Limb (tissue), 2 donors: Measurements from ENCODE around the gene PRR15L.

ENCODE experiments used
- DNase-seq, 2 donors: peaks; one replicate each; pipeline ENCODE4 v3.0.0-alpha.2; 2016; ENCODE audit errors: extremely low spot score in 2 of 2

PRR15L gene

DNA sequence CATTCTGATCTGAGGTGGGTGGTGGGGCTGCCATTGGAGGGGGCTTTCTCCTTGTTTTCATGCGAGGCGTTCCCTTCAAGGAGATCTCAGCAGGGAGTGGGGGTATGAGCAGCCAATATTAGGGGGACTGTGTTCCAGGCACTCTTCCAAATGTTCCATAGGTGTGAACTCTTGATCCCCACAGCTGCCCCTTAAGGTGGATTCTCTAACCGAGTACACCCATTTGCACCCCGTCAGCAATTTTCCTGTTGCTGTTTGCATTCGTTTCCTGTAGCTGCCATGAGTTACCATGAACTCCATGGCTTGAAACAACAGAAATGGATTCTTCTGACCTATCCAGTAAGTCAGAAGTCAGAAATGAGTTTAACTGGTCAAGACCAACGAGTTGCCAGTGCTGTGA, 3.7 kb upstream of the PRR15L start:
- DNase-seq, result no peak

DNA sequence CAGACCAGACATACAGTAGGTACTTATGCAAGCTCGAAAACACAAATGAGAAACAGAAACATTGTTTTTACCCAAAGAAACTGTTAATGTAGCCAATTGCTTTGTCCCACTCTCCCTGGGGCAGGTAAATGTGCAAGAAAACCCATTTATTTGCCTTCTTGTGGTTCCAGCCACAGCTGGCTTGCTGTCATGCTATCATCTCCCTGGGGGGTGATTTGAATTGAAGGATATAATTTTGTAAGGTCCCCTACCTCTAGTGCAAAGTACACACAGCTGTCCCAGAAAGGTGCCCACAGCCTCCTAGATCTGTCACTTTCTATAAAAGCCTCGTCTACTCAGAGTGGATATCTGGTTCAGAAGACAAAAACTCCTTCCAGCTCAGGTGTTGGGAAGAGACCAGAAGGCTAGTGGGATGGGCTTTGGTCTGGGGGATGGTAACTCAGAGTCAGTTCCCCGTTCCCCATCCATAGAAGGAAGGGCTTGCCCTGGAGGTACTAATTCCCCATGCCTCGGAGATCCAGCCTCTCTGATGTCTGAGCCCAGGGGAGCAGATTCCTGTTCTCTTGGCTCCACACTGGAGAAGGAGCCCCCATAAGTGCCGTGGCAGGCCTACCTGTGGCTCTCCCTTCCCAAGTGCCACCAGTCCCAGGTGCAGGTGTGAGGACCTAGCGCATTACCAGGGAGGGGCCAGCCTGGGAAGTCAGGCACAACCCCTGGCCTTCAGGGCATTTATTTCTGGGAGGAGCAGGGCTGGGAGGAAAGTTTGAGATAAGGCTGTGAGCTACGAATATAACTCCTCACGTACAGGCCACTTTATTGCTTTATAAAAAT, 2.4 kb upstream of the PRR15L start:
- no peak for DNase-seq

DNA sequence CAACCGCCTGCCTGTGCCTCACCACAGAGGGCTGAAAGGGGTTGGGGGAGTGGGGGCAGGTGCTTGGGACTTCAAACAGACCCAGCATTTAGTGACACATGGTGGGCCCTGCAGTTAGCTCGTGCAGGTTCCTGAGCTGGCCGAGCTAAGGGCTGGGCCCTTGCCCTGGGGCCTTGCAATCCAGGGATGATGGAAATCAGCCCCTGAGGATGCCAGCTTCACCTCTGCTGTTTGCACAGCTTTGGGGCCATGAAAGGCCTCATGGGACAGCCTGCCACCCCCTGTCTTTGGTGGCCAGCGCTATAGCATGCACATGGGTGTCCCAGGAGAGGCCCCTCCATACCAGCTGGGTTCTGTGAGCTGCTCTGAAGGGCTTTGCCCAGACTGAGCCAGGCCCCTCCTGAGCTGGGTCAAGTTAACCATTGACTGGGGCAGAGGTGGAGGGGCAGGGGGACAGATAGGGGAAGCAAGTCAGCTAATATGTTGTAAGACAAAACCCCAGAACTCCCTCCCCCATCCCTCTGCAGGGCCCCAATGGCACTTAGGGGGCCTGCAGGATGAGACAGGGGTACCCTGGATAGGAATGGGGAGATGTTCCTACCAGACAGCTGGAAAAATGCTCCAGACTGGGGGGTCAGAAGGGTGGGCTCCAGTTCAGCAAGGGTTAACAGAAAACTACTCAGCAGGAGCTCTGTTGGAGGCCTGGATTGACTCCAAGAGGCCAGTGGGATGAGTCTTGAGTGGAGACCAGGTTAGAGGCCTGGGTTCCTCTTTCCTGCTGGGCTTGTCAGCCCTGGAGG, 692 bp downstream of the PRR15L start:
- DNase-seq, result no peak

DNA sequence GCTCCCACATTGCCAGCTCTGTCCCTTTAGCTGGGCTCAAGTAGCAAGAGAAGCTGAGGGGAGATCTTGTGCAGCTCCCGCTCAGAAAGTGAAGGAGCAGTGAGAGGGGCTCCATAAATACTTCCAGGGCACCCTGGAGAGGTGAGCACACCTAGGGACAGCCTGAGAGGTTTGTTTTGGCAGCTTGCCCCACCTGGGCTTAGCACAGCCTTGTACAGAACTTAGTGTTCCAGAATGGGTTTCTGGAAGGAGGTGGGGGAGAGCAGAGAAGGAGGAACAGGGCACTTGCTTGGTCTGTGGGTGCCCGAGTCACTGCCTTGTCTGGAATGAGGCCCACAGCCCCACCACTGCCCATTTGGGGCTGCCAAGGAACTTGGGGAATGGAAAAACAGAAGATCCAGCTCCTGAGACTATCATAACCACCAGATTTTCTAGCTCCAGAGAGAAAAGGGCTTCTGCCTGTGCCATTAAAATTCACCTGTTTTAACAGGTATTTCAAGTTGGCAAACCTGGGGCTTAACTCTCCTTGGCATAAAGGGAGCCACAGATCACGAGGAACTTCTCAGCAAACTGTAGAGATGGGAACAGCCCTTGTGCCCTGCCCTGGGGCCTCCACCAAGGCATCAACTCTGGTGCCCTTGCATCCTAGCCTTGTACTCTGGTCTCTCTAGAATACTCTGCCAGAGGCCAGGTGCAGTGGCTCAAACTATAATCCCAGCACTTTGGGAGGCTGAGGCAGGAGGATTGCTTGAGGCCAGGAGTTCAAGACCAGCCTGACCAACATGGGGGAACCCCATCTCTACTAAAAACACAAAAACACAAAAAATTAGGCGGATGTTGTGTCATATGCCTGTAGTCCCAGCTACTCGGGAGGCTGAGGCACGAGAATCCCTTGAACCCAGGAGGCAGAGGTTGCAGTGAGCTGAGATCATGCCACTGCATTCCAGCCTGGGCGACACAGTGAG, 1.9 kb downstream of the PRR15L start:
- DNase-seq, result no peak

DNA sequence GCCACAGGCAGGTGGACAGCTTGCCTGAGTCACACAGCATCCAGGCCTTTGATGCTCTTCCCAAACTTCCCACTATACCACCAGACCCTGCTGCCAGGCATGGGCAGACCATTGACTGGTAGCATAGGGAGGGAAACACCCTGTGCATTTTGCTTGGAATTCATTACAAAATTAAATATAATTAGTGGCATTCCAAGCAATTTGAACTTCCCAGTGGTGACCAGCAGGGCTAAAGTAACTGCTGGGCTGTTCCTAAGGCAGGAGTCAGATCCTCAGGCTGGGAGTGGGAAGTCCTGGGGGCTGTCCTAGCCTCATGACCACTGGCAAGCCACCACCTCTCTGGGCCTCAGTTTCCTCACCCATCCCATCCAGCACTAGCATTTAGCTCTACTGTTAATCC, 3.8 kb downstream of the PRR15L start:
- no peak for DNase-seq

DNA sequence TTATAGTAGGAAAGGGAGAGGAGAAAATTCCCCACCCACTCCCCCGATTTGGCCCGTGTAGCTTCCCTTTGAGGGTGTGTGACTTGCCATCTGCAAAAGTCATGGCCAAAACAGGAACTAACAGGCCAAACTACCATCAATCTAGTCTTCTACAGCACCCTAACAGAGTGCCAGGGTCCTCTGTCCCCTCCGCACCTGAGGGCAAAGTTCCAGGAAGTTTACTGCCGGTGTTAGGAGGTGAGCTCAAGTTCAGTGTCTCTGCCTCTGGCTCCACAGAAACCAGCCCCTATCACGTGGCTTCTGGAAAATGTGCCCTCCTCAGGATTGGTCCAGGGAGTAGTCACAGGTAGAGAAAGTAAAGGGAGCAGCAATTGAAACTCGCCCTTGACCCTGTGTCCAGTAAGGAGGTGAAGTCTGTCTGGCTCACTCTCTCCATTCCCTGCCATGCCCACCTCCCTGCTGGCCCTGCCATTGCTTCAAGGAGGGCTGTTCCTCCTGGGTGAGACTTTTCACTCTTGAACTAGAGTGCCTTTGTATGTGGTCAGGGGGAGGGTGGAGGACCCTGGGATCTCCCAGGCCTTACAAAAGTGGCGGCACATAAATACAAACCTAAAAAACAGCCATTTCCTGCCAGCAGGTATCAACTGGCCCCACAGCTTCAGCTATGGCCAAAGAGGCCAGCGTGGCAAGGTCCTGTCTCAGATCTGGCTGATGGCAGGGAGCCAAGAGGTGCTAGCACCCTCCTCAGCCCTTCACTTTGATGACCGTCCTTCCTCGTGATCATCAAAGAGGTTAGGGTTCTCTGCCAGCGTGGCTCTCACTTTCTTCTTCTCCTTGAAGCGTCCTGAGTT, 5.3 kb downstream of the PRR15L start:
- DNase-seq, result no peak

DNA sequence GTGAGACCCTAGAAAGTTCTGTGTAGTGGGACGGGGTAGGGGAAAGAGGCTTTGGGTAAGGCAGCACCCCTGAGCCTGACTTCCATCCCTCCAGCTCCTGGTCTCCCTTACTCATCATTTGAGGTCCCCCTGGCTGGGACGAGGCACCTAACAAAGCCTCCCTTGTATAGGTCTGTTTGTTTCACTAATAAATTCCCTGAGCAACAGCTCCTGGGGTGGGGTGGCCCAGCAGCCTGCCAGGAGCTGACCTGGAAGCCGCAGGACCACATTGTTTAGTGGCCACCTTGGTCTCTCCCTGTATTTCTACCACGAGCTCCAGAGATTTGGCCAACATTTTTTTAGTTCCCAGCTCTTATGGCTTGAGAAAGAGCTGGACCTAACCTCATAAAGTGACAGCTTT, 7.2 kb downstream of the PRR15L start:
- DNase-seq, result no peak

DNA sequence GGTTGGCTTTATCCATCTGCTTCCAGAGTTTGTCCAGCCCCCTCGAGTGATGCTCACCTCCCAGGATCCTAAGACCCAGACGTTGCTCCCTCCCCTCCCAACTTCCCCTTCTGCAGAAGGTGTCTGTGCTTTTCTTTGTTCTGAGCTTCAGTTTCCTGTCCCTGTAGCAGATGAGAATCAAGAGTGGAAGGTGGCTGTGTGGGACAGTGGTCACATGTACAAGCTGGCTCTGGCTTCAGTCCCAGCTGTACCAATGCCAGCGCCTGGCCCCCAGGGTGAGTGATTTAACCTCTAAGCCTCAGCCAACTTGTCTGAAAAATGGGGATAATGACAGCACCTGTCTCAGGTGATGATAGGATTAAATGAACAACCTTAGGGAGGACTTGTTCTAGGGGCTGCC, 7.7 kb downstream of the PRR15L start:
- DNase-seq, result no peak

DNA sequence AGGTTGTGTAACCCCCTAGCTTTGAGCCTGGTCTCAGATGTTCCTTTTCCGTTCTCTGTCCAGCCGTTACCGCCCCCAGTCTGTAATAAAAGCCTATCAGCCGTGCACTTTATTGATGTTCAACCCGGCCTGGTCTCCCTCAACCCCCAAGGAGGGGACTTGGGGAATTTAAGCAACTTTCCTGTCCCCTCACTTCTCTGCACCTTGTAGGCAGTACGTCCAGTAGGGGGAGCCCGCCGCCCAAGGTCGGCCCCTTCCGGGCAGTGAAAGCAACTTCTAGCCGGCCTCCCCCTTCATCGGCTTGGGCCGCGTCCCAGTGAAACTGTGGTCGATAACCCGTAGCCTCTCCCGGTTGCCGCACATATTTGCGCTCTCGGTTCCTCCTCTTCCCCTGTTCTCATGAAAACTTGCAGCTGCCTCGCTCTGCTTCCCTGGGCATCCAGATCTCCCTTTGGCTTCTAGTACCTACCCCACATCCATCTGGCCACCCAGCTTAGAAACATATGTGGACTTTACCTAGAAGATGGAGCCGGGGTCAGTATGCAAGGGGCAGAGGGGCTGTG, 8.4 kb downstream of the PRR15L start:
- DNase-seq, result peak; percentile 89 to 92

DNA sequence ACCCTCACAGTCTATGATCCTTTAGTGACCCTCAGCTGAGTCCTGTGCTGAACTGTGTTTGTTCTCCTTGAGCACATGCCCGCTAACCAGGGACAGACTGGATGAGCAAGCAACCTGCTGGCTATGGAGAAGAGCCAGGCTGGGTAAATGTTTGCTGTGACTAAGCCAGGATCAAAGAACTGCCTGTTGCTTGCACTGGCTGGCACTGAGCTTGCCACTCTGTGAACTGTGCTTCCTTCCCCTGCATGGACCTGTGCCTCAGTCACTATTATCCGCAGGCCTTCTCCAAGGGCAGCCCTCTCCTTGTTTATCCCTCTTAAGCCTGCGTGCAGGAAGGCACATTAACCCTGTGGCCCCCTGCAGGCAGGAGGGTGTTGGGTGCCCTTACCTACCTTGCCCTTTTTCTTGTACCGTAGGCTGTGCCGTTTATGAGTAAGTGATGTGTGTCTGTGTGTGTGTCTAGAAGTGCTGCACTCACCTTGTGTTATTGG, 8.9 kb downstream of the PRR15L start:
- DNase-seq, result no peak

DNA sequence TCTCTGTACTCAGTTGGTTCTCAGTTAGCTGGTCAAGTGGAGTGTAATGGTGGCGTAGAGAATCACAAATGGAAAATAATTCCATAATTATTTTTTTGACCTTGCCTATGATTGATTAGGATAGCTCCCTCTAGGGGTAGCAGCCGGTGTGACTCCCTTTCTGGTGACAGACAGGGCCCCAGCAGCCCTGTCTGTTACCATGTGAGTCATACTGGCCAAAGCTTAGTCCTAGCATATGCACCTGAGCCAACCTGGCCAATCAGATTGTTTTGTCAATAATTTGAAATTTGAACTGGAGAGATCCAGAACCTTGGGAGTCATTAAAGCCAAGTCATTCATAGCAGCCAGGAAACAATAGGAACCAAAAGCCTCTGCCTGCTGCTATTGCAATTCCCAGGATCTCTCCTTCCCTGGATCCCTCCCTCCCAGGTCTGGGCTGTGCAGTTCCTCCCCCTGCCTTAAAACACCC, 10.7 kb downstream of the PRR15L start:
- peak in 1 of 2 donors; percentile 30 for DNase-seq

DNA sequence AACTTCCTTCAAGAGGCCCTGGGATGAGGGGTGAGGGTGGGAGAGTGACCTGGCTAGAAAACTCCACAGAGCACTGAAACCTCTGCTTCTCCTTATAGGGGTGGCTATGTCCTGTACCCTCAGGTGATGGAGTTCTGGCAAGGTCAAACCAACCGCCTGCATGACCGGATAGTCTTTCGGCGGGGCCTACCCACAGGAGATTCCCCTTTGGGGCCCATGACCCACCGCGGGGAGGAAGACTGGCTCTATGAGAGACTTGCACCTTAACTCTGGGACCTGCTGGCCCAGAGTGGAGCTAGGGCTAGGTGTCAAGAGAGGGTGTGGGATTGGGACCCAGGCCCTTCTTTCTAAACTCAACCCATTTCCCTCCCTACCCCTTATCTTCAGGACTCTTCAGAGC, 11.2 kb downstream of the PRR15L start:
- DNase-seq, result no peak

DNA sequence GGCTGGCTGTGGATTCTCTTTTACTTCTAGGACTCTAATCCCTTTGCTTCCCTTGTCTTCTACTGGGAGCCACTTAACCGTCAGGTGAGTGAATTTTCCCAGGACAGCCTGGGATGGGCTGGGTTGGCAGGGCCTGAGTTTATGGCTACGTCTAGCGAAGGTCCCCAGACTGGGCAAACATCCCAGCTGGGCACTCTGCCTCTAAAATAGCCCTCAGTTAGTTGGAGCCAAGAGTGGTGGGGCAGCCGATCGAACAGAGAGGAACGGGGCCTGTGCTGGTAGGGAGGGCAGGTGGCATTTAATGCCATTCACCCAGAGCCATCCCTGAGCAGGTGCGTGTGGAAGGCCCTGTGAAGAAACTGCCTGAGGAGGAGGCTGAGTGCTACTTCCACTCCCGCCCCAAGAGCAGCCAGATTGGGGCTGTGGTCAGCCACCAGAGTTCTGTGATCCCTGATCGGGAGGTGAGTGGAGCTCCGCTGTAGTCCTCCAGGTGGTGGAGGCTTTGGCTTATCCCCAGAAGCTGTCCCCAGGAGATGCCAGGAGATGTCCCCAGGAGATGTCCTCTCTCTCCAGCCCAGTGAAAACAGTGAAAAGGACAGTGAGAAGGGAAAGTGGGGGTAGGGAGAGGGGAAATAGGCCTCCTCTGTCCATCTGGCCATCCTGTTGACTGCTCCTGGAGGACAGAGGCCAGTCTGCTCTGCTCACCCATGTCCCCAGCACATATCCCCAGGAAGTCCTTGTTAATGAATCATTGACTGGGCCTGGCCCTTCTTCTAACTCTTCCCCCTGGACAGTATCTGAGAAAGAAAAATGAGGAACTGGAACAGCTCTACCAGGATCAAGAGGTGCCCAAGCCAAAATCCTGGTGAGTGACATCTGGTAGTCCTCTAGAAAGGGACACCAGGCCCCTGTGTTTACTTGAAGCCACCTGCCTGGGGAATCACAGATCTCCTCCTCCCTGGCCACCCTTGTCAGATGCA, 11.9 kb downstream of the PRR15L start:
- DNase-seq, result no peak

DNA sequence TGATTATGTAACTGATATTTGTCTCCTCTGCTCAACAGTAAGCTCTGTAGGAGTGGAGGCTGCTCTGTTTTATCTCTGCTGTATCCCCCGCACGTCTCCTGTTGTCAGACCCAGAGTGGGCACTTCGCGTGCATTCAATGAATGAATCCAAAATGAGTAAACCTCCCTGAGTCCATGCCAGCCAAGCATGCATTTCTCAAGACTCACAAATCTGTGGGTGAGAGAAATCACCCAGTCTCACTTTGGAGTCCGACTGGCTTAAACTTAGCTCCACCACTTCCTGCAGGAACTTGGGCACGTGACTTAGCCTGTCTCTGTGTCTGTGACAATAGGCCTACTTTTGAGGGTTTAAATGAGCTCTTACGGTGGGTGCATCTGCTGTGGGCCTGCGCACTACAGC, 12.6 kb downstream of the PRR15L start:
- DNase-seq, result no peak

DNA sequence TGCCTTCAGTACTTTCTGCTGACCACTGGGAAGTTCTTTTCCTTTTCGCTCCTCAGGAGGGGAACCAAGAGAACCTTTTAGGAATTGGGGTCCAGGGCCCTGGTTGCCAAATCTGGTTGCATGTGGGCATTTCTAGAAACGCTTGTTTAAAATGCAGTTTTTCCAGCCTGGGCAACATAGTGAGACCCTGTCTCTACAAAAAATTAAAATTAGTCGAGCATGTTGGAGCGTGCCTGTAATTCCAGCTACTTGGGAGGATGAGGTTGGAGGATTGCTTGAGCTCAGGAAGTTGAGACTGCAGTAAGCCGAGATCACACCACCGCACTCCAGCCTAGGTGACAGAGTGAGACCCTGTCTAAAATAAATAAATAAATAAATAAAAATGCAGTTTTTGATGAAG, 15.1 kb downstream of the PRR15L start:
- DNase-seq, result no peak

DNA sequence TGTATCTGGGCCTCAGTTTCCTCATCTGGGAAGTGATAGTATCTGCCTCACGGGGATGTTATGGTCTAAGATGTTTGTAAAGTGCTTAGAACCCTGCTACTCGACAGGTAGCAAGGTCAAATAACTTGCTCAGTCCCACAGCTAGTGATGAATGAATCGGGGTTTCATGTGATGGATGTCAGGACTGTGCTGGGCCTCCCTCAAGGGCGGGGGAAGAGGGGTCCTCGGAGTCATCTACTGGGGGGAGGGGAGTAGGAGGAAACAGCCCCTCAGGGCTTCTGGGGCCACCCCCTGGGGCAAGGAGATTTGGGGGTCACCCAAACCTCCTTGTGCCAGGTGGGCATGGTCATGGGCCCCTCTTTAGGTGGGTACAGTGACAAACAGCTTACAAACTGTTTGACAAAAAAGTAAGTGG, 15.6 kb downstream of the PRR15L start:
- DNase-seq, result no peak

DNA sequence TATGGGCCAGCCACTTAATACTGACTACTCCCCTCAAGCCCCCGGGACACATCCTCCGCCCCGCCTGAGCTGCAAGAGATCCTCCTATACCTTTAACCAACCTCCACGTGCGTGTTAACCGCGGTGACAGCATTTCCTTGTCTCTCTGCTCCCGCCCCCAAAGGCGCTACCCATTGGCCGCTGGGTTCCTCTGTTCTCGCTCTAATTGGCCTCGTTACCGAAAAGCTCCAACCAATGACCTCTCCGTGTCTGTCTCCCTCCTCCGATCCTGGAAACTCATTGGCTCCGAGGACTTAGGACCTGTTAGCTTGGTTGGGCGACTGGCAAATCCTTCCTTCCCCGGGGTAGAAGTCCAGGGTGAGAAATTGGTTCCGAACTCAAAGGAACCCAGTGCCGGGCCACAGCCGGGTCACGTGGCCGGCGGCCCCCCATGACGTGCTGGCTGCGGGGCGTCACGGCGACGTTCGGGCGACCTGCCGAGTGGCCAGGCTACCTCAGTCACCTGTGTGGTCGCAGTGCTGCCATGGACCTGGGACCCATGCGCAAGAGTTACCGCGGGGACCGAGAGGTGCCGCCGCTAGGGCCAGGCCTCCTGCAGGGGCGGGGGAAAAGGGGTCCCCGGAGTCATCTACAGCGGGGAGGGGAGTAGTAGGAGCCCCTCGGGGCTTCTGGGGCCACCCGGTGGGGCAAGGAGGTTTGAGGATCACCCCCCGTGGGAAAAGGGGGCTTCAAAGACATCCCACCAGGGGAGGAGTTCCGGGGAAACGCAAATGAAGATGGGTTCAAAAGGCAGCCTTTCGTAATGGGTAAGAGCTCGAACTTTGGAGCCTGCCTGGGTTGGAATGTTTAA, 16.2 kb downstream of the PRR15L start, which contains the start of gene PNPO:
Gene PNPO, plus strand, starts transcription at position 326 of the 850 bp plus-strand sequence. Its CDS starts 105 bp downstream, at position 431.
- DNase-seq, result peak; percentile 90 to 95

DNA sequence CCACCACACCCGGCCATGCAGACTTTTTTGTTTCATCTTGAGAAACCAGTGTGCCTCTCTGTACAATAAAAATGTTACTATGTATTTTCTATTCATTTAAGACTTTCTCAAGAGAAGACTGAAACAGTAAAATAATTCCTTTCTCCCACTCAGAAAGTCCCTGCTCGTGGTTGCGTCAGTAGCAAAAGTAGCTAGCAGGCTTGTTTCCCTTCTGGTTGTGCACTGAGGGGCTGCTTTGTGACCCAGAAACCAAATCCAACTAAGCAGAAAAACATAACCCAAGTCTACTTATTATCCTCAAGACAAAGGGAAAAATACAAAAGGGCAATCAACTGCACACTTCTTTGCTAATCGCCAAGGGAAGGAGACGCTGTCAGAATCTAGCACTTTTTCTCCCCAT, 19.7 kb downstream of the PRR15L start:
- DNase-seq, result no peak
